Heart right ventricle (tissue), 16 donors: ENCODE results near the gene WDPCP. TPM values are rescaled to one million over a fixed set of nuclear protein-coding genes. Genes with fewer than 3 reads are reported as not detected.

Source experiments
- ATAC-seq, 8 donors: fragments of 200-7000 bp; cut with Tn5 transposase; one replicate each; pipeline ENCODE4 v1.9.1; 2020; ENCODE audit warnings: mild to moderate bottlenecking in 8 of 8, moderate library complexity in 8 of 8, moderate number of reproducible peaks in 1 of 8
- DNase-seq, 2 donors: peaks; one replicate each; pipeline ENCODE4 v3.0.0-alpha.2; 2020
- H3K27ac ChIP-seq, 10 donors: fragments of 200-600 bp; sonication (generic) in 2 of 10; one replicate each; pipeline versions ENCODE4 v1.5.0 to v1.8.0; 2020 to 2022; ENCODE audit warnings: mild to moderate bottlenecking in 3 of 10
- H3K27me3 ChIP-seq, 7 donors: fragments of 200-600 bp; one replicate each; pipeline ENCODE4 v1.8.0; 2021 to 2022; ENCODE audit warnings: mild to moderate bottlenecking in 2 of 7
- H3K36me3 ChIP-seq, 9 donors: fragments of 200-600 bp; sonication (generic) in 1 of 9; one replicate each; pipeline versions ENCODE4 v1.5.0 to v1.8.0; 2020 to 2022; ENCODE audit warnings: mild to moderate bottlenecking in 2 of 9
- H3K4me1 ChIP-seq, 9 donors: fragments of 200-600 bp; sonication (generic) in 1 of 9; one replicate each; pipeline versions ENCODE4 v1.5.0 to v1.8.0; 2020 to 2022; ENCODE audit warnings: mild to moderate bottlenecking in 4 of 9
- H3K4me3 ChIP-seq, 10 donors: fragments of 200-600 bp; sonication (generic) in 2 of 10; one replicate each; pipeline versions ENCODE4 v1.5.0 to v1.8.0; 2020 to 2022; ENCODE audit warnings: mild to moderate bottlenecking in 7 of 10, moderate library complexity in 2 of 10
- H3K9me3 ChIP-seq, 11 donors: fragments of 200-600 bp in 10 of 11; sonication (generic) in 2 of 11; one replicate each; pipeline versions ENCODE4 v1.5.0 to v1.8.0; 2013 to 2022; ENCODE audit warnings: mild to moderate bottlenecking in 2 of 11, control low read depth in 1 of 11, moderate library complexity in 1 of 11
- WGBS, 2 donors: extraction: QIAGEN DNeasy Blood & Tissue Kit; methylation state at CpG; one replicate each; pipeline ENCODE4 v1.1.7; 2013; ENCODE audit warnings: inconsistent platforms in 1 of 2; 5-methylcytosine and 5-hydroxymethylcytosine counted together
- intact Hi-C, 10 donors: fragments of 100-400 bp; cut with DNase I; formaldehyde crosslinking; loops; one replicate each; pipeline versions ENCODE4 v1.11.1 to v1.14.2; 2022
- polyA plus RNA-seq, 2 donors: library from polyadenylated mRNA; stranded (reverse); fragments of 200-250 nt; gene quantifications; one replicate each; pipeline ENCODE4 v1.2.3, GENCODE V29; 2013
- total RNA-seq, 10 donors: library from RNA; stranded (reverse); fragmentation: NEBNext Ultra II Directional in 3 of 10; extraction: Animal tissue kit (Norgen Biotek cat#: 25700) in 3 of 10; gene quantifications; one replicate each; pipeline versions ENCODE4 v1.2.1 to v1.2.4, GENCODE V29; 2021 to 2023
- TF ChIP-seq, protein P1 (sequence below), 9 donors: fragments of 200-600 bp; sonication (generic) in 2 of 9; IDR thresholded peaks; one replicate each; pipeline versions ENCODE4 v1.5.0 to v1.8.0; 2021 to 2022; ENCODE audit warnings: antibody characterized with exemption in 9 of 9, mild to moderate bottlenecking in 5 of 9, moderate library complexity in 1 of 9
- donor health status: Arrhythmogenic right ventricular cardiomyopathy.
- donor health status: ischemic (EF 13 %, LVEDD 7.1; RV severe dilation, severe dysfunction).
- donor health status: healthy with polysubstance abuse.
- donor health status: DM: no; HTN: yes; CAD: no.
- donor health status: DM: no; HTN: no; CAD: no.
- donor health status: ischemic (EF 25% LVEDD 6.9; RV normal size, moderate dysfunction).
- donor health status: ischemic (EF 25% LVEDD 5.7; RV mildly dilated, moderate dysfunction).
- donor health status: healthy.
- donor health status: DM: yes; HTN: yes; CAD: no.
- donor health status: Ischemic cardiomyopathy.
- donor health status: ischemic (EF 35%, LVEDD 5.7; RV mildly dilated, moderate dysfunction).
- donor health status: nonischemic (EF 11% LVEDD 7.7; RV severe dilation, severe dysfunction).
- donor health status: DM: yes; HTN: yes; CAD: no.
- donor health status: PGD.
- donor health status: ischemic (EF 29% LVEDD 5.4; RV normal size, mild dysfunction).
- donor health status: nonischemic (EF 23%, LVEDD 6.1; RV moderate dilation, normal function).

Gene WDPCP
- total and polyA plus RNA-seq, 12 donors: 3.7 to 36.6 (median 20.2) TPM

DNA sequence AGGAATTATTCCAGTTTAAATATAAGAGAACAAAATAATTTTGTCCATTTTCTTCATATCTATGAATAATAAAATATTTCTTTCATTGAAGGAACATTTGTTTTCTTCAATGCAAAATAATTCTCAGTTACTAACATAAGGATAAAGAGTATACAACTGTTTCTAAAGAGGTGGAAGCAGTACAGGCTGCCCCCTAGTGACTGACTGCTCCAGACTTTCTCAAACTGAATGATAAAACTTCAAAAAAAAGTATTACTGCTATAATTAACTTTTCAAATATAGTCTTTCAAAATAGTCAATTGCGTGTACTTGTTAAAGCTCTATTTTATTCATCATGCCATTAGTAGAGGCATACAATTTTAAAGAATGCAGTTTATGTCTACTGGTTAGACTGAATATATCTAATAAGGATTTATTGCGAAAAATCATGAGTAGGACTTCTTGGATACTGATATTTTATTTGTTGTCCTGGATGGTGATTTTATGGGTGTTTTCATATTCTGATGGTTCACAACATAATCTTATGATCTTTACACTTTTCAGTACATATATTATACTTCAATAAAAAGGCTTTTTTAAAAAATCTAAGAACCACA is 100.1 kb downstream of the WDPCP start:
- Histone ChIP-seq H3K27ac (no peak overlapping the region), H3K27me3 (no peaks in the 10 kb centered on the region), H3K4me3 (no peak overlapping the region), H3K4me1 (peaks cover 0 to 6% (median 0%) of the 10 kb centered on the region in 9 donors), H3K36me3 (peaks cover 0 to 9% (median 0%) of the 10 kb centered on the region in 9 donors), H3K9me3 (no peaks in the 10 kb centered on the region)
- intact Hi-C loops: loop anchor here in 3 of 10 donors (1.0 to 10.0 kb wide), 3 partner anchors 693 to 701 kb away; no protein-coding TSS in a partner anchor
- ATAC-seq (no peak), DNase-seq (peak in 1 of 2 donors; percentile 5)
- TF ChIP-seq, protein P1, sequence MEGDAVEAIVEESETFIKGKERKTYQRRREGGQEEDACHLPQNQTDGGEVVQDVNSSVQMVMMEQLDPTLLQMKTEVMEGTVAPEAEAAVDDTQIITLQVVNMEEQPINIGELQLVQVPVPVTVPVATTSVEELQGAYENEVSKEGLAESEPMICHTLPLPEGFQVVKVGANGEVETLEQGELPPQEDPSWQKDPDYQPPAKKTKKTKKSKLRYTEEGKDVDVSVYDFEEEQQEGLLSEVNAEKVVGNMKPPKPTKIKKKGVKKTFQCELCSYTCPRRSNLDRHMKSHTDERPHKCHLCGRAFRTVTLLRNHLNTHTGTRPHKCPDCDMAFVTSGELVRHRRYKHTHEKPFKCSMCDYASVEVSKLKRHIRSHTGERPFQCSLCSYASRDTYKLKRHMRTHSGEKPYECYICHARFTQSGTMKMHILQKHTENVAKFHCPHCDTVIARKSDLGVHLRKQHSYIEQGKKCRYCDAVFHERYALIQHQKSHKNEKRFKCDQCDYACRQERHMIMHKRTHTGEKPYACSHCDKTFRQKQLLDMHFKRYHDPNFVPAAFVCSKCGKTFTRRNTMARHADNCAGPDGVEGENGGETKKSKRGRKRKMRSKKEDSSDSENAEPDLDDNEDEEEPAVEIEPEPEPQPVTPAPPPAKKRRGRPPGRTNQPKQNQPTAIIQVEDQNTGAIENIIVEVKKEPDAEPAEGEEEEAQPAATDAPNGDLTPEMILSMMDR (IDR thresholded peaks at IDR 0.05): peak in 8 of 9 donors; percentile 28 to 76 (median 62)
- WGBS, 2 donors: 61 to 62% methylated on average over 2 of the region's 2 CpGs

DNA sequence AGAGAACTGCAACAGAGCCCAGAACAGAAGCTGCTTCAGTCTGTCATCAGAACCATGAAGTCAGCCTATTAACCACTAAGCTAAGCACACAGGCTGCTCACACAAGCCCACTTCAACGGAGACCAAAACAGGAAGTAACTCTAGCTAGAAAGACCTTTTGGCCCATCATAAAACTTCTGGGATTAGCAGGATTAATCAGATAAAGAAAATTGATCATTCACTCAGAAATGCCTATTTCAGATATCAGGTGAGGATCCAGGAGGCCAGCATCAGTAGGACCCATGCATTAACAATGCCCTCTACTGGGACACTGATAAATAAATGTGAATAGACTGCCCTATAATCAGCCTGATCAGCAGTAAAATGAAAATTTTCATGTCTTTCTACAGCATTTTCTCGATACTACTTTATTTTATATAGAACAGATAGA is 101.4 kb downstream of the WDPCP start:
- WGBS, 2 donors: 73 to 75% methylated on average over 2 of the region's 2 CpGs
- no peak overlapping the region for H3K27ac ChIP-seq
- intact Hi-C loops: loop anchor here in 2 of 10 donors (5.0 to 10.0 kb wide), 2 partner anchors 692 to 700 kb away; no protein-coding TSS in a partner anchor
- TF ChIP-seq, protein P1 (IDR thresholded peaks at IDR 0.05): peak in 1 of 9 donors; percentile 16
- DNase-seq: no peak
- peaks cover 0 to 8% (median 0%) of the 10 kb centered on the region in 9 donors for H3K36me3 ChIP-seq
- no peak overlapping the region for H3K4me3 ChIP-seq
- H3K9me3 ChIP-seq: no peaks in the 10 kb centered on the region
- no peak for ATAC-seq
- H3K4me1 ChIP-seq: peaks cover 0 to 6% (median 0%) of the 10 kb centered on the region in 9 donors
- H3K27me3 ChIP-seq: no peaks in the 10 kb centered on the region

DNA sequence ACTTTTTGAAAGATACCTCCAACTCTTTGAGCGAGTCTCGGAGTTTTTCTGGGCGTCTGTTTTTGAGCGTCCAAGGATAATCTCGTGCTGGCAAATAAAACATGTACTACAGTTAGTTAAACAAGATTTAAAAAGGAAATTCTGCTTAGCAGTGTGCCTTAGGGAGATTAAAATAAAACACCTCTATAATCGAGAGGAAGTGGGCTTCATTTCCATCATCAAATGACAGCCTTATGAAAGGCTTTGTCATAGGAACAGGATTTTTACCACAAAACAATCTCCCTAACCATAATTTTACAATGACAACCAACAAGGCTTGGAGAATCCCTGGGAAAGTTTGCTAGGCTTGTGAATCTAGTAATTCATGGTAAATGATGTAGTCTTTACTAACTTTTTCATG is 103.4 kb downstream of the WDPCP start:
- WGBS, 2 donors: 39 to 57% methylated on average over 6 of the region's 6 CpGs
- Histone ChIP-seq H3K9me3 (peaks cover 0 to 5% (median 0%) of the 10 kb centered on the region in 11 donors), H3K27me3 (no peaks in the 10 kb centered on the region), H3K27ac (peak overlapping the region in 2 of 10 donors; percentile 7 to 12), H3K36me3 (no peaks in the 10 kb centered on the region), H3K4me1 (peaks cover 0 to 6% (median 0%) of the 10 kb centered on the region in 9 donors), H3K4me3 (peak overlapping the region in 4 of 10 donors; percentile 3 to 21 (median 6))
- intact Hi-C loops: loop anchor here in 2 of 10 donors (5.0 to 10.0 kb wide), 2 partner anchors 690 to 698 kb away; no protein-coding TSS in a partner anchor
- ATAC-seq: no peak
- no peak for DNase-seq
- TF ChIP-seq, protein P1 (IDR thresholded peaks at IDR 0.05): no peak

DNA sequence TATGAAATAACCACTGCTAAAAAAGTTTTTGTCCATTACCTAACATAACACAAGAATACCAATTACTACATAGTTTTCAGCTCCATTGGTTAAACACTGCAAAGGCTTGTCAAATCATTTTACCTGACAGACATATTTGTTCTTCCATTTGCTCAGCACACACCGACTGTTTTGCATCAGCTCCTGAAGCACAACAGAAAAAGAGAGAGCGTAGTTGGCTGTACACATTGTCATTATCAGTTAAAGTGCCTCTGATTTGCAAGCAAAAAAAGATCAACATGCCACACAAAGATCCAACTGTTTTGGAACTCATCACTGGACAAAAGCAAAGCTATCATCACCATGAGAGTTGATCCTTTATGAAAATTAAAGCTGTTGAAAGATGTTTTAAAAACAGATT is 103.8 kb downstream of the WDPCP start:
- H3K36me3 ChIP-seq: no peaks in the 10 kb centered on the region
- intact Hi-C loops: loop anchor here in 1 of 10 donors (10.0 kb wide), 1 partner anchor 690 kb away; no protein-coding TSS in a partner anchor
- DNase-seq: no peak
- H3K27me3 ChIP-seq: no peaks in the 10 kb centered on the region
- ATAC-seq: peak in 5 of 8 donors; percentile 35 to 87 (median 59)
- H3K9me3 ChIP-seq: peaks cover 0 to 5% (median 0%) of the 10 kb centered on the region in 11 donors
- H3K4me3 ChIP-seq: peak overlapping the region in 4 of 10 donors; percentile 3 to 21 (median 6)
- TF ChIP-seq, protein P1 (IDR thresholded peaks at IDR 0.05): no peak
- H3K27ac ChIP-seq: peak overlapping the region in 2 of 10 donors; percentile 7 to 12
- WGBS, 2 donors: 42 to 43% methylated on average over 2 of the region's 2 CpGs
- H3K4me1 ChIP-seq: peaks cover 0 to 6% (median 0%) of the 10 kb centered on the region in 9 donors
